Neuronal stem cell (in vitro differentiated cells): ENCODE results near the gene FASTK.

Experiments
- DNase-seq: peaks from one replicate; pipeline ENCODE4 v3.0.0-alpha.2; 2013; ENCODE audit warnings: low spot score
- H2AFZ ChIP-seq: one replicate; pipeline ENCODE4 v1.6.1; 2013; ENCODE audit warnings: mild to moderate bottlenecking, low read length, inconsistent platforms
- H2AK5ac ChIP-seq: 2 replicates; pipeline ENCODE4 v1.6.1; 2013; ENCODE audit warnings: low read depth, mild to moderate bottlenecking, inconsistent platforms, low read length, moderate library complexity, mixed read lengths
- H2BK120ac ChIP-seq: 2 replicates; pipeline ENCODE4 v1.6.1; 2013; ENCODE audit warnings: low read depth, mild to moderate bottlenecking, inconsistent platforms, low read length, moderate library complexity, mixed read lengths
- H2BK12ac ChIP-seq: one replicate; pipeline ENCODE4 v1.6.1; 2013; ENCODE audit warnings: low read length, inconsistent platforms
- H2BK15ac ChIP-seq: 2 replicates; pipeline ENCODE4 v1.6.1; 2013; ENCODE audit warnings: mild to moderate bottlenecking, low read length, inconsistent platforms, mixed read lengths
- H2BK5ac ChIP-seq: one replicate; pipeline ENCODE4 v1.6.1; 2013; ENCODE audit warnings: inconsistent platforms, mild to moderate bottlenecking, low read length, moderate library complexity
- H3K14ac ChIP-seq: one replicate; pipeline ENCODE4 v1.6.1; 2013; ENCODE audit warnings: low read length, inconsistent platforms
- H3K18ac ChIP-seq: 2 replicates; pipeline ENCODE4 v1.6.1; 2013; ENCODE audit warnings: low read length, inconsistent platforms
- H3K23ac ChIP-seq: 2 replicates; pipeline ENCODE4 v1.6.1; 2013; ENCODE audit warnings: low read depth, mild to moderate bottlenecking, mixed read lengths, low read length, inconsistent platforms; ENCODE audit not compliant: poor library complexity
- H3K27ac ChIP-seq: replicated peaks from 3 replicates; pipeline ENCODE4 v1.5.1; 2013; ENCODE audit warnings: low read length, inconsistent platforms
- H3K27me3 ChIP-seq, 3 experiments: 2 replicates each; pipeline ENCODE4 v1.6.1; 2013; ENCODE audit warnings: low read length in 3 of 3, mild to moderate bottlenecking in 2 of 3, inconsistent platforms in 1 of 3, low read depth in 1 of 3, mixed read lengths in 1 of 3, moderate library complexity in 1 of 3; ENCODE audit not compliant: control insufficient read depth in 3 of 3, insufficient read depth in 3 of 3
- H3K36me3 ChIP-seq, 2 donors: replicated peaks in 1 of 2; 2 replicates each; pipeline ENCODE4 v1.6.1; 2013; ENCODE audit warnings: low read length in 2 of 2; ENCODE audit not compliant: control insufficient read depth in 2 of 2, insufficient read depth in 2 of 2
- H3K4ac ChIP-seq: 2 replicates; pipeline ENCODE4 v1.6.1; 2013; ENCODE audit warnings: inconsistent platforms, mild to moderate bottlenecking, low read length, moderate library complexity
- H3K4me1 ChIP-seq, 2 donors: 1 replicate in 1 of 2; 2 replicates in 1 of 2; pipeline ENCODE4 v1.6.1; 2013; ENCODE audit warnings: low read length in 2 of 2, low read depth in 1 of 2; ENCODE audit not compliant: control insufficient read depth in 2 of 2, insufficient read depth in 1 of 2
- H3K4me2 ChIP-seq: one replicate; pipeline ENCODE4 v1.6.1; 2013; ENCODE audit warnings: mild to moderate bottlenecking, low read length, inconsistent platforms; ENCODE audit not compliant: insufficient read depth, poor library complexity, severe bottlenecking
- H3K4me3 ChIP-seq, 2 donors: 2 replicates each; pipeline ENCODE4 v1.5.1; 2013; ENCODE audit warnings: low read length in 2 of 2, mild to moderate bottlenecking in 2 of 2, inconsistent platforms in 1 of 2, moderate library complexity in 1 of 2
- H3K79me1 ChIP-seq: one replicate; pipeline ENCODE4 v1.6.1; 2013; ENCODE audit warnings: low read depth, mild to moderate bottlenecking, inconsistent platforms, low read length, moderate library complexity
- H3K9ac ChIP-seq: one replicate; pipeline ENCODE4 v1.6.1; 2013; ENCODE audit warnings: mild to moderate bottlenecking, low read depth, low read length, inconsistent platforms; ENCODE audit not compliant: poor library complexity
- H3K9me3 ChIP-seq, 2 donors: replicated peaks in 1 of 2; 2 replicates each; pipeline versions ENCODE3 to v1.6.1; 2013; ENCODE audit warnings: low read length in 2 of 2, mild to moderate bottlenecking in 2 of 2, inconsistent platforms in 1 of 2, low read depth in 1 of 2, mixed read lengths in 1 of 2, moderate library complexity in 1 of 2; ENCODE audit not compliant: control insufficient read depth in 2 of 2, insufficient read depth in 1 of 2
- H4K8ac ChIP-seq: one replicate; pipeline ENCODE4 v1.6.1; 2013; ENCODE audit warnings: low read depth, mild to moderate bottlenecking, inconsistent platforms, low read length, moderate library complexity
- H4K91ac ChIP-seq: one replicate; pipeline ENCODE4 v1.6.1; 2013; ENCODE audit warnings: low read length, low read depth, mild to moderate bottlenecking, inconsistent platforms; ENCODE audit not compliant: poor library complexity
- WGBS, 2 donors: extraction: QIAGEN DNeasy Blood & Tissue Kit; methylation state at CpG; one replicate each; pipeline ENCODE4 v1.1.7; 2013; ENCODE audit warnings: missing lambda C conversion rate in 2 of 2, mixed read lengths in 1 of 2; ENCODE audit not compliant: insufficient read length in 2 of 2, insufficient replicate concordance in 1 of 2; ENCODE audit errors: extremely low coverage in 2 of 2; 5-methylcytosine and 5-hydroxymethylcytosine counted together

Gene FASTK

GRCh38 chr7:151095123-151095797 is 14.7 kb upstream of the FASTK start:
- Histone ChIP-seq H3K27ac (no peak overlapping the region), H3K36me3 (peaks cover 5 to 41% of the 10 kb centered on the region in 2 donors)

GRCh38 chr7:151094675-151095074 is 14.1 kb upstream of the FASTK start:
- Histone ChIP-seq H3K14ac (no peak overlapping the region), H3K4me2 (no peak overlapping the region), H3K79me1 (peaks cover 20% of the 10 kb centered on the region), H4K91ac (no peak overlapping the region), H3K4ac (no peak overlapping the region), H3K9ac (peak overlapping the region; percentile 44), H2BK5ac (no peak overlapping the region), H3K27me3 (no peaks in the 10 kb centered on the region), H3K27ac (no peak overlapping the region), H3K36me3 (peaks cover 5 to 44% of the 10 kb centered on the region in 2 donors), H2BK120ac (no peak overlapping the region), H2BK15ac (no peak overlapping the region), H3K9me3 (no peaks in the 10 kb centered on the region), H2AFZ (no peak overlapping the region), H3K4me3 (no peak overlapping the region), H3K23ac (no peak overlapping the region), H3K18ac (no peak overlapping the region), H4K8ac (no peak overlapping the region), H3K4me1 (peaks cover 2 to 4% of the 10 kb centered on the region in 2 donors), H2BK12ac (no peak overlapping the region), H2AK5ac (no peak overlapping the region)
- no CpG with 5 or more reads among the region's 5 CpGs for WGBS, 2 donors
- DNase-seq: no peak

More at GRCh38 chr7:151095123-151095797, 14.7 kb upstream of the FASTK start:
- H3K18ac ChIP-seq: no peak overlapping the region
- no peak overlapping the region for H3K4ac ChIP-seq
- no peak overlapping the region for H3K4me2 ChIP-seq
- no peak overlapping the region for H3K9ac ChIP-seq
- peak overlapping the region; percentile 28 for H2AK5ac ChIP-seq
- H2AFZ ChIP-seq: no peak overlapping the region
- no peak overlapping the region for H2BK120ac ChIP-seq
- H3K79me1 ChIP-seq: peaks cover 25% of the 10 kb centered on the region
- H4K8ac ChIP-seq: no peak overlapping the region
- no peak overlapping the region for H4K91ac ChIP-seq
- no peak for DNase-seq
- no peaks in the 10 kb centered on the region for H3K27me3 ChIP-seq
- H2BK5ac ChIP-seq: no peak overlapping the region
- no peak overlapping the region for H2BK12ac ChIP-seq
- H3K23ac ChIP-seq: peak overlapping the region; percentile 50
- H2BK15ac ChIP-seq: no peak overlapping the region
- WGBS, 2 donors: no CpG with 5 or more reads among the region's 10 CpGs
- H3K9me3 ChIP-seq: no peaks in the 10 kb centered on the region
- H3K4me1 ChIP-seq: peaks cover 0 to 2% of the 10 kb centered on the region in 2 donors
- H3K4me3 ChIP-seq: no peak overlapping the region
- no peak overlapping the region for H3K14ac ChIP-seq

GRCh38 chr7:151093748-151094147 is 13.1 kb upstream of the FASTK start:
- no peak overlapping the region for H3K27ac ChIP-seq
- no peak overlapping the region for H2BK15ac ChIP-seq
- H4K91ac ChIP-seq: no peak overlapping the region
- no CpG with 5 or more reads among the region's 6 CpGs for WGBS, 2 donors
- no peaks in the 10 kb centered on the region for H3K9me3 ChIP-seq
- no peak overlapping the region for H3K4ac ChIP-seq
- no peak overlapping the region for H2AK5ac ChIP-seq
- H3K18ac ChIP-seq: no peak overlapping the region
- H2BK5ac ChIP-seq: no peak overlapping the region
- H3K36me3 ChIP-seq: peaks cover 5 to 53% of the 10 kb centered on the region in 2 donors
- H2BK120ac ChIP-seq: no peak overlapping the region
- no peaks in the 10 kb centered on the region for H3K27me3 ChIP-seq
- peak overlapping the region; percentile 10 for H3K23ac ChIP-seq
- H3K4me1 ChIP-seq: peaks cover 10 to 11% of the 10 kb centered on the region in 2 donors
- no peak overlapping the region for H2AFZ ChIP-seq
- DNase-seq: no peak
- H3K79me1 ChIP-seq: peaks cover 18% of the 10 kb centered on the region
- no peak overlapping the region for H4K8ac ChIP-seq
- H3K4me3 ChIP-seq: no peak overlapping the region
- no peak overlapping the region for H3K4me2 ChIP-seq
- no peak overlapping the region for H2BK12ac ChIP-seq
- H3K14ac ChIP-seq: no peak overlapping the region
- H3K9ac ChIP-seq: no peak overlapping the region

GRCh38 chr7:151091988-151092387 is 11.4 kb upstream of the FASTK start:
- Histone ChIP-seq H3K27me3 (peaks cover 0 to 3% (median 0%) of the 10 kb centered on the region in 3 experiments), H3K9ac (peak overlapping the region; percentile 9), H2AFZ (no peak overlapping the region), H3K4me3 (peak overlapping the region in 1 of 2 donors; percentile 41), H3K9me3 (no peaks in the 10 kb centered on the region), H3K4me1 (peaks cover 20 to 23% of the 10 kb centered on the region in 2 donors), H3K4ac (no peak overlapping the region), H3K79me1 (peaks cover 24% of the 10 kb centered on the region), H2AK5ac (peak overlapping the region; percentile 42), H2BK15ac (no peak overlapping the region), H3K27ac (no peak overlapping the region), H3K23ac (no peak overlapping the region), H4K91ac (no peak overlapping the region), H2BK5ac (no peak overlapping the region), H2BK12ac (no peak overlapping the region), H3K14ac (no peak overlapping the region), H3K4me2 (no peak overlapping the region), H4K8ac (no peak overlapping the region), H2BK120ac (no peak overlapping the region), H3K36me3 (peaks cover 3 to 49% of the 10 kb centered on the region in 2 donors), H3K18ac (no peak overlapping the region)
- no CpG with 5 or more reads among the region's 14 CpGs for WGBS, 2 donors
- no peak for DNase-seq
